Right lobe of liver (tissue), 6 donors: ENCODE results near the gene ASPDH. TPM values are rescaled to one million over a fixed set of nuclear protein-coding genes. Genes with fewer than 3 reads are reported as not detected.
"Not testable (repeated sequence)": the region's sequence is repeated elsewhere in the genome, so short reads cannot be mapped to it uniquely, and the experiment has no call there.

Experiments
- ATAC-seq, 4 donors: fragments of 200-7000 bp; cut with Tn5 transposase; one replicate each; pipeline ENCODE4 v1.9.1; 2020; ENCODE audit warnings: mild to moderate bottlenecking in 4 of 4, moderate library complexity in 4 of 4
- DNase-seq, 3 donors: peaks; one replicate each; pipeline ENCODE4 v3.0.0-alpha.2; 2020
- H3K27ac ChIP-seq, 3 donors: fragments of 200-600 bp; one replicate each; pipeline ENCODE4 v1.8.0; 2022
- H3K27me3 ChIP-seq, 2 donors: fragments of 200-600 bp; one replicate each; pipeline ENCODE4 v1.8.0; 2022
- H3K36me3 ChIP-seq, 4 donors: fragments of 200-600 bp; sonication (generic) in 1 of 4; one replicate each; pipeline versions ENCODE4 v1.5.1 to v1.8.0; 2017 to 2022; ENCODE audit warnings: control low read depth in 1 of 4
- H3K4me1 ChIP-seq, 4 donors: fragments of 200-600 bp; sonication (generic) in 1 of 4; one replicate each; pipeline versions ENCODE4 v1.5.1 to v1.8.0; 2017 to 2022; ENCODE audit warnings: control low read depth in 1 of 4
- H3K4me3 ChIP-seq, 3 donors: fragments of 200-600 bp; one replicate each; pipeline ENCODE4 v1.8.0; 2022
- H3K9me3 ChIP-seq, 4 donors: fragments of 200-600 bp; sonication (generic) in 1 of 4; one replicate each; pipeline versions ENCODE4 v1.5.1 to v1.8.0; 2017 to 2022; ENCODE audit warnings: control low read depth in 1 of 4
- POLR2A ChIP-seq: fragments of 450-650 bp; IDR thresholded peaks from one replicate; pipeline ENCODE4 v1.6.1; 2017; ENCODE audit warnings: antibody characterized with exemption, mild to moderate bottlenecking
- WGBS: methylation state at CpG from one replicate; pipeline ENCODE4 v1.1.6; 2018; ENCODE audit warnings: low coverage, low lambda C conversion rate; ENCODE audit not compliant: insufficient coverage; ENCODE audit errors: missing lambda C conversion rate; 5-methylcytosine and 5-hydroxymethylcytosine counted together
- intact Hi-C, 2 donors: fragments of 100-400 bp; cut with DNase I; formaldehyde crosslinking; loops; one replicate each; pipeline versions ENCODE4 v1.11.2 to v1.14.1; 2022
- total RNA-seq, 6 experiments: library from RNA; depleted of rRNA in 2 of 6; stranded (reverse); fragments of >200 nt in 2 of 6; fragmentation: NEBNext Ultra II Directional in 3 of 6; extraction: Animal tissue kit (Norgen Biotek cat#: 25700) in 3 of 6; gene quantifications; one replicate each; pipeline versions ENCODE4 v1.1.0 to v1.2.4, GENCODE V29; 2016 to 2023
- TF ChIP-seq, protein P1 (sequence below), 4 donors: fragments of 200-600 bp in 3 of 4; fragments of 450-650 bp in 1 of 4; IDR thresholded peaks; one replicate each; pipeline versions ENCODE4 v1.5.1 to v1.8.0; 2016 to 2022; ENCODE audit warnings: antibody characterized with exemption in 4 of 4, mild to moderate bottlenecking in 2 of 4
- donor health status: DM: no; HTN: yes; CAD: no.
- donor health status: DM: no; HTN: no; CAD: no.
- donor health status: DM: no; HTN: no; CAD: no.
- donor health status: DM: no; HTN: yes; CAD: no.
- donor health status: DM: no; HTN: yes; CAD: no.

ASPDH gene
- total RNA-seq, 6 experiments from 2014 or later: 22.1 to 67.8 (median 44.8) TPM

DNA sequence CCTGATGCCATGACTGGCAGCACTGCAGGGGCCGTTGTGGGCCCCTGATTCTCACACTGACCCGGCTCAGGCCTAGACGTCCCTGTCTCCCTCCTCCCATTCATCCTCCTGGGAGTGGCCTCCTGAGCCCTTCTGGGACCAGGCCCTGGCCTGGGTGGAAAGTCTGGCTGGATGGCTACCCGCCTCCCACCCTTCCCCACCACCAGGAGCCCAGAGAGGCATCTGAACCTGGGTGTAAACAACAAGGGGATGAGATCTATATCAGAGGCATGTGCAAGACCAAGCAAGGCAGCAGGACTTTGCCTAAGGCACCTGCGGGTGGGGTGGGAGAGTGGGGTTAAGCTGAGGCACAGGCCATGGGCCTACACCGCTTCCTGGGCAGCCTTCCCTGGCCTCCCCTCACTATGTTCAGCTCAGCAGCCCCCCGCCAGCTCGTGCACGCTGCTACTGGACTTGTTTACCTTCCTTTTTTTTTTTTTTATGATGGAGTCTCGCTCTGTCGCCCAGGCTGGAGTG, 22.0 kb upstream of the ASPDH start:
- DNase-seq: no peak
- TF ChIP-seq, protein P1, sequence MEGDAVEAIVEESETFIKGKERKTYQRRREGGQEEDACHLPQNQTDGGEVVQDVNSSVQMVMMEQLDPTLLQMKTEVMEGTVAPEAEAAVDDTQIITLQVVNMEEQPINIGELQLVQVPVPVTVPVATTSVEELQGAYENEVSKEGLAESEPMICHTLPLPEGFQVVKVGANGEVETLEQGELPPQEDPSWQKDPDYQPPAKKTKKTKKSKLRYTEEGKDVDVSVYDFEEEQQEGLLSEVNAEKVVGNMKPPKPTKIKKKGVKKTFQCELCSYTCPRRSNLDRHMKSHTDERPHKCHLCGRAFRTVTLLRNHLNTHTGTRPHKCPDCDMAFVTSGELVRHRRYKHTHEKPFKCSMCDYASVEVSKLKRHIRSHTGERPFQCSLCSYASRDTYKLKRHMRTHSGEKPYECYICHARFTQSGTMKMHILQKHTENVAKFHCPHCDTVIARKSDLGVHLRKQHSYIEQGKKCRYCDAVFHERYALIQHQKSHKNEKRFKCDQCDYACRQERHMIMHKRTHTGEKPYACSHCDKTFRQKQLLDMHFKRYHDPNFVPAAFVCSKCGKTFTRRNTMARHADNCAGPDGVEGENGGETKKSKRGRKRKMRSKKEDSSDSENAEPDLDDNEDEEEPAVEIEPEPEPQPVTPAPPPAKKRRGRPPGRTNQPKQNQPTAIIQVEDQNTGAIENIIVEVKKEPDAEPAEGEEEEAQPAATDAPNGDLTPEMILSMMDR (IDR thresholded peaks at IDR 0.05): no peak
- no peak for TF ChIP-seq POLR2A
- Histone ChIP-seq H3K9me3 (no peaks in the 10 kb centered on the region), H3K36me3 (no peaks in the 10 kb centered on the region), H3K27me3 (no peaks in the 10 kb centered on the region), H3K4me3 (no peak overlapping the region), H3K4me1 (no peaks in the 10 kb centered on the region), H3K27ac (no peak overlapping the region)
- intact Hi-C loops: loop anchor here (10.0 kb wide), 1 partner anchor 249 kb away; no protein-coding TSS in a partner anchor
- no peak for ATAC-seq
- 59% methylated on average over 6 of the region's 11 CpGs for WGBS

GRCh38 chr19:50534478-50534877, 20.8 kb upstream of the ASPDH start:
- intact Hi-C loops: loop anchor here (10.0 kb wide), 1 partner anchor 250 kb away; no protein-coding TSS in a partner anchor
- no peak overlapping the region for H3K4me3 ChIP-seq

GRCh38 chr19:50532952-50533351, 19.2 kb upstream of the ASPDH start:
- 42% methylated on average over 4 of the region's 4 CpGs for WGBS
- Histone ChIP-seq H3K36me3 (no peaks in the 10 kb centered on the region), H3K9me3 (no peaks in the 10 kb centered on the region), H3K4me3 (no peak overlapping the region), H3K27me3 (peaks cover 0 to 7% of the 10 kb centered on the region in 2 donors), H3K27ac (no peak overlapping the region), H3K4me1 (no peaks in the 10 kb centered on the region)
- no peak for ATAC-seq
- intact Hi-C loops: loop anchor here (10.0 kb wide), 1 partner anchor 252 kb away; no protein-coding TSS in a partner anchor
- DNase-seq: no peak
- TF ChIP-seq, protein P1 (IDR thresholded peaks at IDR 0.05): no peak
- TF ChIP-seq POLR2A: no peak

More at GRCh38 chr19:50534478-50534877, 20.8 kb upstream of the ASPDH start:
- TF ChIP-seq, protein P1 (IDR thresholded peaks at IDR 0.05): no peak
- TF ChIP-seq POLR2A: no peak
- Histone ChIP-seq H3K9me3 (no peaks in the 10 kb centered on the region), H3K27ac (no peak overlapping the region), H3K4me1 (no peaks in the 10 kb centered on the region), H3K27me3 (no peaks in the 10 kb centered on the region), H3K36me3 (no peaks in the 10 kb centered on the region)
- ATAC-seq (no peak), DNase-seq (no peak)
- 40% methylated on average over 3 of the region's 3 CpGs for WGBS

DNA sequence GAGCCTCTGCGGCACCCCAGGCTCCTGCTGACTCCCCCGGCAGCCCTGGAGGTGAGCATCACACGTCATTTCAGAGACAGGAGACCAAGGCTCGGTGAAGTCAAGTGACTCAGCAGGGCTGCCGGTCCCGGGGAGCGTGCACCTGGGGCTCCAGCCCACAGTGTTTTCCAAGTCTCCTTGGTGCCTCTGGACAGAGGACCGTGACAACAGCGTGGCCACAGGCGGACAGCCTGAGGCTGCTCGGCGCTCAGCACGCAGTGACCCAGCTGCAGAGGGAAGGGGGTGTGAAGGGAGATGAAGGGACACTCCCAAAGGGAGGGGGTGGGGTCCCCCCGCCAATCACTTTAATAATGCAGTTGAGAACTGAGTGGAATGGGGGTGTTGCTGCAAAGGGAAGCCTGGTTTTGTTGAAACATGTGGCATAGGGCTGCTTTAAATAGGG, 17.5 kb upstream of the ASPDH start:
- H3K9me3 ChIP-seq: no peaks in the 10 kb centered on the region
- no peaks in the 10 kb centered on the region for H3K4me1 ChIP-seq
- TF ChIP-seq, protein P1 (IDR thresholded peaks at IDR 0.05): no peak
- no peak for TF ChIP-seq POLR2A
- intact Hi-C loops: loop anchor here (10.0 kb wide), 1 partner anchor 254 kb away; no protein-coding TSS in a partner anchor
- no peak overlapping the region for H3K4me3 ChIP-seq
- DNase-seq (no peak), ATAC-seq (no peak)
- no CpG with 5 or more reads among the region's 14 CpGs for WGBS
- H3K36me3 ChIP-seq: no peaks in the 10 kb centered on the region
- no peak overlapping the region for H3K27ac ChIP-seq
- peaks cover 0 to 7% of the 10 kb centered on the region in 2 donors for H3K27me3 ChIP-seq

- 67% methylated on average over 3 of the region's 3 CpGs for WGBS
- ATAC-seq, H3K36me3 ChIP-seq, H3K9me3 ChIP-seq, H3K4me1 ChIP-seq, H3K27me3 ChIP-seq, DNase-seq, H3K4me3 ChIP-seq, intact Hi-C loops, H3K27ac ChIP-seq: not testable (repeated sequence)
Measured at GRCh38 chr19:50528052-50528451, 14.3 kb upstream of the ASPDH start.
